Nephron progenitor cell (in vitro differentiated cells): ENCODE data around the gene APOA4.

Experiments used
- DNase-seq: peaks from one replicate; pipeline ENCODE4 v3.0.0; 2021
- H3K27ac Mint-ChIP-seq: 2 replicates; pipeline ENCODE4 v1.8.0; 2021; ENCODE audit warnings: mild to moderate bottlenecking, moderate library complexity, mixed read lengths
- H3K27me3 Mint-ChIP-seq: 2 replicates; pipeline ENCODE4 v1.8.0; 2021; ENCODE audit warnings: mild to moderate bottlenecking, low read depth, mixed read lengths; ENCODE audit not compliant: poor library complexity
- H3K36me3 Mint-ChIP-seq: 2 replicates; pipeline ENCODE4 v1.8.0; 2021; ENCODE audit warnings: low read depth, mixed read lengths
- H3K4me1 Mint-ChIP-seq: 2 replicates; pipeline ENCODE4 v1.8.0; 2021; ENCODE audit warnings: mixed read lengths
- H3K4me3 Mint-ChIP-seq: 2 replicates; pipeline ENCODE4 v1.8.0; 2021; ENCODE audit warnings: mild to moderate bottlenecking, moderate library complexity, mixed read lengths
- H3K9me3 Mint-ChIP-seq: 2 replicates; pipeline ENCODE4 v1.8.0; 2021; ENCODE audit warnings: mild to moderate bottlenecking, moderate library complexity, mixed read lengths
- CTCF ChIP-seq: fragments of 200-600 bp; sonication (generic); IDR thresholded peaks from 2 replicates; pipeline ENCODE4 v1.5.0; 2021; ENCODE audit warnings: antibody characterized with exemption

The APOA4 gene

DNA sequence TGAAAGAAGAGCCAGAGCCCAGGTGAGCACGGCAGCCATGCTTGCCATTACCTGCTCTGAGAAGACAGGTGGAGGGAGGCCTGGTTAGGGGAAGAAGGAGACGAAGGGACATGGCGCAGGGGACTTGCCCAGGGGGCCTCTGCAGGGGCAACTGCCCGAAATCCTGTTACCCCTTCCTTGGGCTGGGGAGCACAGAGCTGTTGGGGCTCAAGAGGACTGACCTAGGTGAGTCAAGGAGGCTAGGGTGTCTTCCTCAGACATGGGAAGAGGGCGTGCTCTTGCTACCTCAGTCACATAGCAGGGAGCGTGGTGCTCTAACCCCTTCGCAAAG, 31.3 kb downstream of the APOA4 start, which contains the start of gene APOA5:
APOA5 (minus strand) TSS at position 67 of the 331 bp plus-strand sequence; CDS start at position 48, 19 bp downstream.
- Mint-ChIP-seq H3K27ac (no peak within 1 kb of the TSS), H3K9me3 (no peaks in the 10 kb centered on the region), H3K36me3 (no peaks in the 10 kb centered on the region), H3K27me3 (peaks cover 31% of the 10 kb centered on the region), H3K4me3 (peak within 1 kb of the TSS; percentile 39), H3K4me1 (peaks cover 29% of the 10 kb centered on the region)
- TF ChIP-seq CTCF = no peak
- no peak for DNase-seq

DNA sequence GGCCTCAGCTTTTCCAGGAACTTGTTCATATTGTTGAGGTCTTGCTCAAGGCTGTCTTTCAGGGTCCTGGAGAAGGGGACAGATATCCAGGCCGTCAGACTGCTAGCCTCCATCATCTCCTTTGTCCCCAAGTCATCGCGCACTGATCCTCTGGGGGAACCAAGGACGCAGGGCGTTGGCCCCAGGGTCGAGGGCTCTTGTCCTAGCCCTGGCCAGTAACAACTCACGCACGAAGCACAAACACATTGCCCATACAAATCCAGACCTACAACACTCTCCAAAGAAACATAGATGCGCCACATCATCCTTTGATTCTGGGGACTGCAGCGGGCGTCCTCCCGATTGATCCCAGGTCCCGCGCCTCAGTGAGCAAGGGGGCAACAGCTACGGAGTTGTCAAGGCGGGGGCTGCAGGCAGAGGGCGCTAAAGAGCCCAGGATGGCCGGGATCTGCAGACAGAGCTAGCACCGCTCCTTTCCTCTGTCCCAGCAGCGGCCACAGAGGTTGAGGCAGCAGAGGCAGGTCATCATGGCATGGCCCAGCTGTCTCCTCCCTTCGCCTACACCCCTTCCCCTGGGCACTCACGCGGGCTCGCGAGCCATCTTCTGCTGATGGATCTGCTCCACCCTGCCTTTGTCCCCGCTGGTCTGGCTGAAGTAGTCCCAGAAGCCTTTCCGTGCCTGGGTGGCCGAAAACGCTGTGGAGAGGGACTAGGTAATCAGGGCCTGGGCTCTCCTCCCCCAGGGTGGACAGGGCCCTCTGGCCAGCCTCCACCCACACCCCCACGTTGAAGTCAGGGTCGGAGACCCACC, 31.9 kb downstream of the APOA4 start:
- peaks cover 35% of the 10 kb centered on the region for H3K4me1 Mint-ChIP-seq
- peak; percentile 92 for DNase-seq
- peak overlapping the region; percentile 39 for H3K4me3 Mint-ChIP-seq
- H3K9me3 Mint-ChIP-seq = no peaks in the 10 kb centered on the region
- TF ChIP-seq CTCF = peak; percentile 89
- peaks cover 27% of the 10 kb centered on the region for H3K27me3 Mint-ChIP-seq
- H3K27ac Mint-ChIP-seq = no peak overlapping the region
- peaks cover 3% of the 10 kb centered on the region for H3K36me3 Mint-ChIP-seq

DNA sequence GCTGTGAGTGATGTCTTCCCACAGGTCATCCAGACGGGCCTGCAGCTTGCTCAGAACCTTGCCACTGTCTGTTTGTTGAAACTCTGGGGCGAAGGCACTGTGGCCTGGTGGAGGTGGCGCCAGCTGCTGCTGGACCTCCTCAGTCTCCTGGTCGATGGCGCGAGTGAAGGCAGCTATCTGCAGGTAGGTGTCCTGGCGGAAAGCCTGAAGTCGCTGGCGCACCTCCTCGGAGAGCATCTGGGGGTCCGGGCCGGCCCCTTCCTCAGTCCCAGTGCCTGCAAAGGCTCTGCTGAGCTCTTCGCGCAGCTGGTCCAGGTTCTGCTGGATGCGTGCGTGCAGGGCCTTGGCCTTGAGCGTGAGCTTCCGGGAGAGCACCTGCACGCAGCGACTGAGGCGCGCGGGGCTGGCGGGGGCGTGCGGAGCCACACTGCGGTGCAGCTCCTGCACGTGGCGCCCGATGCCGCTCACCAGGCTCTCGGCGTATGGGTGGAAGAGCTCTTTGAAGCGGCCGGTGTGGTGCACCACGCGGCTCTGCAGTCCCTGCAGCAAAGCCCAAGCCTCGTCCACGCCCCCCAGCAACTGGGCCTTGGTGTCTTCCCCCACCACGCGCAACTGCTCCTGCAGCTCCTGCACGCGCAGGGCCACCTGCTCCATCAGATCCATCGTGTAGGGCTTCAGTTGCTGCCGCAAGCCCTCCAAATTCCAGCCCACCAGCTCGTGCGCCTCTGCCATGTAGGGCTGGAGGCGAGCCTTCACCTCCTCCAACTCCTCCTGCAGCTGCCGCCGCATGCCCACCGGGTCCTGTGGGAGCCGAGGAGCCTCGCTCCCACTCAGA, 32.7 kb downstream of the APOA4 start:
- H3K4me3 Mint-ChIP-seq = peak overlapping the region; percentile 25
- no peak for TF ChIP-seq CTCF
- no peaks in the 10 kb centered on the region for H3K9me3 Mint-ChIP-seq
- peaks cover 36% of the 10 kb centered on the region for H3K4me1 Mint-ChIP-seq
- H3K27me3 Mint-ChIP-seq = peaks cover 27% of the 10 kb centered on the region
- DNase-seq = no peak
- no peak overlapping the region for H3K27ac Mint-ChIP-seq
- H3K36me3 Mint-ChIP-seq = peaks cover 11% of the 10 kb centered on the region

DNA sequence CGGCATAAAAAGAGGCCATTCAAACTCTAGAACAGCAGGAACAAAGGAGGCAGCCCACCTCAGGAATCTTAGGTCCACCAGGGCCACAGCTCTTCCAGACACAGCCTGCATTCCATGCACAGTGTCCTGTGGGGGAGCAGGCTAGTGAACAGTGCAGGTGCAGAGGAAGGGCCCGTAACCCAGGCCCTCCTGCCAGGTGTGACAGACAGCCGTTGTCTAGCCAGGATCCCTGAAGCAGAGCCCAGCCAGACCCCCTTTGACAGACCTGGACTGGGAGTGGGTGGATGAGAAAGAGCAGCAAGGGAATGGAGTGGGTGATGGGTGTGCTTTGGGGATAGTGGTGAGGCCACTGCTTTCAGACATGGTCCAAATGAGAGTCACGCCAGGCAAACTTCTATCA, 34.1 kb downstream of the APOA4 start:
- peak overlapping the region; percentile 95 for H3K4me3 Mint-ChIP-seq
- DNase-seq = no peak
- peaks cover 36% of the 10 kb centered on the region for H3K4me1 Mint-ChIP-seq
- TF ChIP-seq CTCF = no peak
- no peaks in the 10 kb centered on the region for H3K9me3 Mint-ChIP-seq
- H3K36me3 Mint-ChIP-seq = peaks cover 25% of the 10 kb centered on the region
- peaks cover 25% of the 10 kb centered on the region for H3K27me3 Mint-ChIP-seq
- H3K27ac Mint-ChIP-seq = no peak overlapping the region

GRCh38 chr11:116788534-116788933, 34.6 kb downstream of the APOA4 start:
- peak overlapping the region; percentile 95 for H3K4me3 Mint-ChIP-seq
- TF ChIP-seq CTCF = no peak
- no peak for DNase-seq
- H3K9me3 Mint-ChIP-seq = no peaks in the 10 kb centered on the region
- no peak overlapping the region for H3K27ac Mint-ChIP-seq
- H3K27me3 Mint-ChIP-seq = peaks cover 25% of the 10 kb centered on the region
- H3K4me1 Mint-ChIP-seq = peaks cover 36% of the 10 kb centered on the region
- H3K36me3 Mint-ChIP-seq = peaks cover 27% of the 10 kb centered on the region
